Stomach smooth muscle (tissue), 2 donors: Measurements from ENCODE around the gene TAAR9.
"Not testable (repeated sequence)": the region's sequence is repeated elsewhere in the genome, so short reads cannot be mapped to it uniquely, and the experiment has no call there.

Experiments used
- H3K27ac ChIP-seq: one replicate; pipeline ENCODE4 v1.7.0; 2013; ENCODE audit warnings: mild to moderate bottlenecking, low read length, inconsistent platforms
- H3K27me3 ChIP-seq, 2 donors: one replicate each; pipeline ENCODE4 v1.7.0; 2013; ENCODE audit warnings: low read length in 2 of 2; ENCODE audit not compliant: insufficient read depth in 2 of 2, control insufficient read depth in 1 of 2
- H3K36me3 ChIP-seq, 2 donors: one replicate each; pipeline ENCODE4 v1.7.0; 2013; ENCODE audit warnings: low read length in 2 of 2; ENCODE audit not compliant: control insufficient read depth in 2 of 2, insufficient read depth in 2 of 2
- H3K4me1 ChIP-seq: one replicate; pipeline ENCODE4 v1.7.0; 2013; ENCODE audit warnings: low read length; ENCODE audit not compliant: control insufficient read depth, insufficient read depth
- H3K4me3 ChIP-seq, 2 donors: one replicate each; pipeline ENCODE4 v1.7.0; 2013; ENCODE audit warnings: low read length in 2 of 2
- H3K9ac ChIP-seq, 2 donors: one replicate each; pipeline ENCODE4 v1.7.0; 2013; ENCODE audit warnings: low read length in 2 of 2, mild to moderate bottlenecking in 1 of 2
- H3K9me3 ChIP-seq, 2 donors: one replicate each; pipeline ENCODE4 v1.7.0; 2013; ENCODE audit warnings: low read length in 2 of 2; ENCODE audit not compliant: control insufficient read depth in 2 of 2
- donor health status: healthy.
- donor health status: Pancreatic carcinoma.

Gene TAAR9

DNA sequence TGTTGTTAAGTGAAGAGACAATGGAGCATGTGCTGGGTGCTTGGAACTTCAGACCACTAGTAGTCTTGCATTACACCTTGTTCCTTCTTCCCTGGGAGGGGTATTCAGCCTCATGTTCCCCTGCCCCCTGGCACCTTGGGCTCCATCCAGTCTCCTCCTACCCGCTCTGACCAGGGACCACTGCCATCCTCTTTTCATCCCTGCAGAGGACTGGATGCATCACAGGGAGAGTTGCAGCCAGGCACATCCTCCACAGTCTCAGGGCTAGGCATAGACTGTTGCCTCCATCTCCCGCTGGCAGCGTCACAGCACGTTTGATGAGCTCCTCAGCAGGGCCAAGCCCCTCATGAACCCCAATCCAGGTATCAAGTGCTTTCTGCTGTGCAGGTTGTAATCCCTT lies 13.1 kb downstream of the TAAR9 start:
- no peaks in the 10 kb centered on the region for H3K4me1 ChIP-seq
- H3K36me3 ChIP-seq, result no peaks in the 10 kb centered on the region
- H3K9me3 ChIP-seq, result no peaks in the 10 kb centered on the region
- no peak overlapping the region for H3K4me3 ChIP-seq
- no peak overlapping the region for H3K27ac ChIP-seq
- H3K27me3 ChIP-seq, result no peaks in the 10 kb centered on the region
- no peak overlapping the region for H3K9ac ChIP-seq

DNA sequence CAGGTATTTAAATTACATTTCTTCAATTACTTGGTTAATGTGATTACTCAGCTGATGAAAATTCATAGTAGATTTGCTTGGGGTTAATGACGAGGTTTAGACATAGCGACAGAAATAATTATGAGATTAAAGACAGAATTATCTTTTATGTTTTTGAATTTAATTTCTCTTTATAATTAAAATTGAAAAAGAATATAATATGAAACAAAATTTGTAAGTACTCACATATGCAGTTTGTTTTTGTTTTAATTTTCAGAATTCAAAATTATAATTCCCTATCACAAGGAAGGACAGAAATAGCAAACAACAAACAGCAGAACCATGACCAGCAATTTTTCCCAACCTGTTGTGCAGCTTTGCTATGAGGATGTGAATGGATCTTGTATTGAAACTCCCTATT lies 14.3 kb downstream of the TAAR9 start, which contains the start of gene TAAR8:
TAAR8 (plus strand) TSS at position 301 of the 400 bp plus-strand sequence; CDS start at position 322, 21 bp downstream.
- H3K4me1 ChIP-seq, result no peaks in the 10 kb centered on the region
- H3K9ac ChIP-seq, result no peak within 1 kb of the TSS
- no peaks in the 10 kb centered on the region for H3K9me3 ChIP-seq
- no peak within 1 kb of the TSS for H3K4me3 ChIP-seq
- no peaks in the 10 kb centered on the region for H3K36me3 ChIP-seq
- no peaks in the 10 kb centered on the region for H3K27me3 ChIP-seq
- no peak within 1 kb of the TSS for H3K27ac ChIP-seq

DNA sequence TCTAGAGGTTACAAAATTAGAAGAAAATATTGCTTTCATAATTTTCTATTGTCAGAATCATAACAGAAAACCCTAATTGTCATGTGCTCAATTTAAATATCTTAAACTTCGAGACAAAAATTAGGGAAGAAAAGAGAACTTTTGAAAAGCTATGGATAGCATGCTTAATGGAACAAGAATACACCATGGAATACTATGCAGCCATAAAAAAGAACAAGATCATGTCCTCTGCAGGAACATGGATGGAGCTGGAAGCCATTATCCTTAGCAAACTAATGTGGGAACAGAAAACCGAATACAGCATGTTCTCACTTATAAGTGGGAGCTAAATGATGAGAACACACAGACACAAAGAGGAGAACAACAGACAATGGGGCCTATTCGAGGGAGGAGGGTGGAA lies 22.0 kb downstream of the TAAR9 start:
- H3K36me3 ChIP-seq, H3K9ac ChIP-seq, H3K9me3 ChIP-seq, H3K4me1 ChIP-seq, H3K27ac ChIP-seq, H3K4me3 ChIP-seq, H3K27me3 ChIP-seq: not testable (repeated sequence)

DNA sequence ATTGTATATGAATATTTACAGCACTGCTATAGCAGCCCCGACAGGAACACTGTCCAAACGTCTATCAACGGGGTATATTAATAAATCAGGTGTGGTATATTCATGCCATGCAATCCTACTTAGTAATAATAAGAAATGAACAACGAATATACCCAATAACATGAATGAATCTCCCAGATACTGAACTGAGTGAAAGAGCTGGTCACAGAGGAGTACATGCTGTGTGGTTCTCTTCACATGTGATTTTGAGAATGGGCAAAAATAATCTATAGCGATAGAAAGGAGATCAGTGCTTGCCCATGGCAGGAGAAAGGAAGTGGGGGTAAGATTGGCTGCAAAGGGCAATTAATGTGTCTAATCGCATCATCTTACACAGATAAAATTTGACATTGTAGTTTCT lies 28.3 kb downstream of the TAAR9 start:
- H3K27ac ChIP-seq, result no peak overlapping the region
- no peaks in the 10 kb centered on the region for H3K4me1 ChIP-seq
- no peaks in the 10 kb centered on the region for H3K36me3 ChIP-seq
- H3K9me3 ChIP-seq, result no peaks in the 10 kb centered on the region
- no peak overlapping the region for H3K9ac ChIP-seq
- H3K27me3 ChIP-seq, result peaks cover 0 to 4% of the 10 kb centered on the region in 2 donors
- no peak overlapping the region for H3K4me3 ChIP-seq

DNA sequence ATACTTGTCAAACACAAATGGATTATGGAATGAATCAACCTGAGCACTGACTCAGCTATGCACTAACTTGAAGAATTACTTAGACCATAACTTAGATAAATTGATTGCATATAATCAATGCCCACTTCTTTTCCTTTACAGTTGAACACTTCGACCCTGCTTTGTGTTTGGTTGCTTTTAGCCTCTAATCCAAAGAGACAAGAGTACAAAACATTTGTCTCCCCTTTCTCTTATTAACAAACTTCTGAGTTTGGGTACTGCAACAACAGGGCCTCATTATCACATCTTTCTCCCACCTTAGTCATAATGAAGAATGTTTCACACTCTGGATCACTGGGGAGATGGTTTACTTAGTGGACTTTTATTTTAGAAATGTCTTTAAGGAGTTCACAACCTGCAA lies 29.5 kb downstream of the TAAR9 start:
- Histone ChIP-seq H3K27ac (no peak overlapping the region), H3K4me3 (no peak overlapping the region), H3K27me3 (peaks cover 0 to 4% of the 10 kb centered on the region in 2 donors), H3K36me3 (no peaks in the 10 kb centered on the region), H3K4me1 (no peaks in the 10 kb centered on the region), H3K9ac (no peak overlapping the region), H3K9me3 (no peaks in the 10 kb centered on the region)

DNA sequence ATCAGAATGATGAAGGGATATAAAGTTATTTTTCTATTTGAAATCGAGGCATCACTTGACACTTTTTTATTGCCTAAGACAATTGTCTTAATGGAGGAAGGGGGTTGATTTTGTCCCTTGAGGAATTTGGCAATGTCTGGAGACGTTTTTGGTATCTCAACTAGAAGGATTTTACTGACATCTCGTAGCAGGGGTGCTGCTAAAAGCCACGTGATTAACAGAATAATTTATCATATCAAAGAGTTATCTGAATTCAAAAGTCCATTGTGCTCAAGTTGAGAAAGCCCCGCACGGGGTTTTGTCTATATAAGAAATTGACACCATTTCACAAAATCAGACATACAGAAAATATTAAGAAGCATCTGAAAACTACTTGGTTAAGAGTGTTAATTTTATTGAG lies 30.5 kb downstream of the TAAR9 start:
- Histone ChIP-seq H3K4me1 (no peaks in the 10 kb centered on the region), H3K9ac (no peak overlapping the region), H3K36me3 (no peaks in the 10 kb centered on the region), H3K9me3 (no peaks in the 10 kb centered on the region), H3K27me3 (peaks cover 0 to 4% of the 10 kb centered on the region in 2 donors), H3K27ac (no peak overlapping the region), H3K4me3 (no peak overlapping the region)

DNA sequence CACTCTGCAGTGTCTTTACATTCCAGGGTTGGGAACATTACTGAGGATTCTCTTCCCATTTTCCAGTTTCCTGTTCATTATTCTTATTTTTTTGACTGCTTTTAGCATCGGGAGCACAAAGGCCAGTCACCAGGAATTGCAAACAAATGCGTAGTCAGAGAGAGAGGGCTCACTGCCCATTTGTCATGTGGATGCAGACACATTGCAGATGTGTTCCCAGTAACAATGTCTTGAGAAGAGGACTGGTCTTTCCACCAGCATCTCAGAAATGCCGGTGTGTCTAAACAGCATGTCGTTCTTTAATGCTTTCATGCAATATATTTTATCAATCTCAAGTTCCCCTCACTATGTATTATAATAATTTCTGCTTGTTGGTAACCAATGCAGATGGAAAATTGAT lies 31.1 kb downstream of the TAAR9 start:
- no peaks in the 10 kb centered on the region for H3K9me3 ChIP-seq
- H3K4me1 ChIP-seq, result no peaks in the 10 kb centered on the region
- H3K4me3 ChIP-seq, result no peak overlapping the region
- peaks cover 0 to 4% of the 10 kb centered on the region in 2 donors for H3K27me3 ChIP-seq
- H3K9ac ChIP-seq, result no peak overlapping the region
- H3K27ac ChIP-seq, result no peak overlapping the region
- no peaks in the 10 kb centered on the region for H3K36me3 ChIP-seq

DNA sequence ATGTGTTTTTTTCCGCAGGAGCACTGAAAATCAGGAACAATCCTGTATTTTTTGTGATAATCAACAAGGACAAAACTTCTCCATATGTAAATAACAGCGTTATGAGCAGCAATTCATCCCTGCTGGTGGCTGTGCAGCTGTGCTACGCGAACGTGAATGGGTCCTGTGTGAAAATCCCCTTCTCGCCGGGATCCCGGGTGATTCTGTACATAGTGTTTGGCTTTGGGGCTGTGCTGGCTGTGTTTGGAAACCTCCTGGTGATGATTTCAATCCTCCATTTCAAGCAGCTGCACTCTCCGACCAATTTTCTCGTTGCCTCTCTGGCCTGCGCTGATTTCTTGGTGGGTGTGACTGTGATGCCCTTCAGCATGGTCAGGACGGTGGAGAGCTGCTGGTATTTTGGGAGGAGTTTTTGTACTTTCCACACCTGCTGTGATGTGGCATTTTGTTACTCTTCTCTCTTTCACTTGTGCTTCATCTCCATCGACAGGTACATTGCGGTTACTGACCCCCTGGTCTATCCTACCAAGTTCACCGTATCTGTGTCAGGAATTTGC lies 32.2 kb downstream of the TAAR9 start, which contains the start of gene TAAR6:
TAAR6 (plus strand) TSS at position 102 of the 557 bp plus-strand sequence; CDS start at position 102, 0 bp downstream.
- Histone ChIP-seq H3K9me3 (no peaks in the 10 kb centered on the region), H3K4me1 (no peaks in the 10 kb centered on the region), H3K27ac (no peak within 1 kb of the TSS), H3K36me3 (no peaks in the 10 kb centered on the region), H3K27me3 (peaks cover 0 to 4% of the 10 kb centered on the region in 2 donors), H3K9ac (no peak within 1 kb of the TSS), H3K4me3 (no peak within 1 kb of the TSS)

DNA sequence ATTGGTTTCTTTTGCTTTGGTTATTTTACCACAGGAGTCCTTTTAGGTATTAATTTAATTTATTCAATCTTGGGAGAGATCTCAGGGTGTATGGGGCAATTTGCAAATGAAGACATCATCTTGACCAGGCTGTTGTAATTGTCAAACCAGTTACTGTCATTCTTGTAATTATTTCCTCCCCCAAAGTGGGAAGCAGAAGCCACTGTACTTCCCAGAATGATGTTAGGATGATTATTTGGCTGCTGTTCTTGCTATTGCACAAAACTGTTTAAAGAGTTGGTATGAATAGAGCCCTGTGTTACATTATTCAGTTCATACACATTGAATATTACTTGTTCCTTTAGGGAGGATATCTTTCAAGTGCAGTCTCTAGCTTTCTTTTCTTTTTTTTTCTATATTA lies 33.7 kb downstream of the TAAR9 start:
- no peaks in the 10 kb centered on the region for H3K9me3 ChIP-seq
- no peaks in the 10 kb centered on the region for H3K4me1 ChIP-seq
- no peak overlapping the region for H3K27ac ChIP-seq
- H3K9ac ChIP-seq, result no peak overlapping the region
- no peak overlapping the region for H3K4me3 ChIP-seq
- peaks cover 0 to 4% of the 10 kb centered on the region in 2 donors for H3K27me3 ChIP-seq
- H3K36me3 ChIP-seq, result no peaks in the 10 kb centered on the region

DNA sequence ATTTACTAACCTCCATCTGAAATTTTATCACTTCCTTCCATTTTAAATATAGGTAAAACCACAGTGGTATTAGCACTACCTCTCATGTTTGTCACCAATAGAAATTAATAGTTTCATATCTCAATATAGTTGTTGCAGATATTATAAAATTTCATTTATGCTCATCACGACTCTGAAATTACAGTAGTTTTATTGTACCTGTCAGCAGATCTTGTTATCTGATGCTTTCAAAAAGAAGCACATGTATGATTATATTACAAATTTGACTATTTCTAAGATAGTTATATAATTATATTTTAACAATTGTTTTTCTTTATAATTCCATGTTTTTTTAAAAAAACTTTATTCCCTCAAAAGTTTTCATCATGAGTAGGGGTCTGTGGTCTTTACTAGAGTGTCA lies 46.6 kb downstream of the TAAR9 start:
- no peaks in the 10 kb centered on the region for H3K4me1 ChIP-seq
- H3K27ac ChIP-seq, result no peak overlapping the region
- no peak overlapping the region for H3K9ac ChIP-seq
- H3K27me3 ChIP-seq, result no peaks in the 10 kb centered on the region
- H3K36me3 ChIP-seq, result no peaks in the 10 kb centered on the region
- H3K4me3 ChIP-seq, result no peak overlapping the region
- H3K9me3 ChIP-seq, result peaks cover 0 to 2% of the 10 kb centered on the region in 2 donors

DNA sequence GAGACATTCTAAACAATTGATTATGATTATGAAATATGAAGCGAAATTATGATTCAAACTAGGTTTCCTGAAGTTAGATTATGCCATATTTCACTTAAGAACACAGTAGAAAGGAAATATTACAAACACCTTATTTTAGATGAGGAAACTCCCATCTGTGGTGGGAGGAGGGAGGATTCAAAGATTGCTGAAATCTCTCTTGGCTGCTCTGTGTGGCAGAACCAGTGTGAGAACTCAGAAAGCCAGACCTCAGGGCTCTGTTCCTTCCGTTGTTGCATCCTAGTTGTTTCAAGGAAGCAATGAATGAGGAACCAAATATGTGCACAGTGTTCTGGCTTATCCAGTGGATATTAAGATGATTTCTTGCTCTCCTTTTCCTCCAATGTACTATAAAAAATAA lies 49.3 kb downstream of the TAAR9 start:
- Histone ChIP-seq H3K9me3 (no peaks in the 10 kb centered on the region), H3K27me3 (no peaks in the 10 kb centered on the region), H3K4me3 (no peak overlapping the region), H3K4me1 (no peaks in the 10 kb centered on the region), H3K36me3 (no peaks in the 10 kb centered on the region), H3K27ac (no peak overlapping the region), H3K9ac (no peak overlapping the region)
